ENCODE data around the gene CTR9.
"Not testable (repeated sequence)": the region's sequence is repeated elsewhere in the genome, so short reads cannot be mapped to it uniquely, and the experiment has no call there.

CTR9 gene

DNA sequence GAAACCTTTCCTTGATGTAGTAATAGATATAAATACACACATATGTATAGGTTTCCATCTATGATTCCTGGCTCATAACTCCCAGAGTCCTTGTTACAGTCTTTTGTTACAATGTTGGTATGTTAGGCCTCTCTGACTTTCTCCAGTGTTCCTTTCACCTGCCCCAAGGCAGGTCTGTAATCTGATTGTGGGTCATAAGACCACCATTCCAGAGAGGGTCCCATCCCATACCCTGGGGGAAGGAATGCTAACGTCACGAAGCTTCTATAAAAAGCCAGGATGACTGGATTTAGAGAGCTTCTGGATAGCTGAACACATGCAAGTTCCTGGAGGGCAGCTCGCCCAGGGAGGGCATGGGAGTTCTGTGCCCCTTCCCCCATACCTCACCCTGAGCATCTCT, 71.4 kb downstream of the CTR9 start:
- DNase-seq (ENCODE audit: low read depth in 2 of 2): not testable (repeated sequence)

GRCh38 chr11:10823152-10823579, 72.1 kb downstream of the CTR9 start:
- DNase-seq (ENCODE audit: low read depth in 2 of 2): no peak

- DNase-seq (ENCODE audit: low read depth in 2 of 2): no peak
These were observed 73.8 kb downstream of the CTR9 start for GRCh38 chr11:10824888-10825287.

DNA sequence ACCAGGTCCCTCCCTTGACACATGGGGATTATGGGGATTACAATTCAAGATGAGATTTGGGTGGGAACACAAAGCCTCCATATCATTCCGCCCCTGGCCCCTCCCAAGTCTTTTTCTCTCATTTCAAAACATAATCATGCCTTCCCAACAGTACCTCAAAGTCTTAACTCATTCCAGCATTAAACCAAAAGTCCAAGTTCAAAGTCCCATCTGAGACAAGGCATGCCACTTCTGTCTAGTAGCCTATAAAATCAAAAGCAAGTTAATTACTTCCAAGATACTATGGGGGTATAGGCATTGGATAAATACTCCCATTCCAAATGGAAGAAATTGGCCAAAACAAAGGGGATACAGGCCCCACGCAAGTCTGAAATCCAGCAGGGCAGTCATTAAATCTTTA, 77.4 kb downstream of the CTR9 start:
- no peak for DNase-seq (ENCODE audit: low read depth in 2 of 2)

DNA sequence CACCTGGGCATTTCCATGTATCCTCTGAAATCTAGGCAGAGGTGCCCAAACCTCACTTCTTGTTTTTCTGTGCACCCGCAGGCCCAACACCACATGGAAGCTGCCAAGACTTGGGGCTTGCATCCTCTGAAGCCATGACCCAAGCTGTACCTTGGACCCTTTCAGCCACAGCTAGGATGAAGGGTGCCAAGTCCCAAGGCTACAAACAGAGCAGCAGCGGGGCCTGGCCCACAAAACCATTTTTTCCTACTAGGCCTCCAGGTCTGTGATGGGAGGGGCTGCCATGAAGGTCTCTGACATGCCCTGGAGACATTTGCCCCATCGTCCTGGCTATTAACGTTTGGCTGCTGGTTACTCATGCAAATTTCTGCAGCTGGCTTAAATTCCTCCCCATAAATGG, 78.1 kb downstream of the CTR9 start:
- DNase-seq (ENCODE audit: low read depth in 2 of 2): no peak

Measured in stimulated activated CD8-positive, alpha-beta memory T cell treated with anti-CD3 and anti-CD28 coated beads, Interleukin-2, amount 100 ng/mL, for 48 hours (primary cell).